MM.1S (cell line): Measurements from ENCODE around the gene IFRD2.

ENCODE experiments used
- DNase-seq: peaks from one replicate; pipeline ENCODE4 v3.0.0-alpha.2; 2015
- H2AFZ ChIP-seq: fragments of 300-600 bp; sonication (generic); 2 replicates; pipeline ENCODE4 v1.6.0; 2016; ENCODE audit warnings: antibody characterized with exemption, low read length
- H3F3A ChIP-seq: fragments of 300-600 bp; sonication (generic); 2 replicates; pipeline ENCODE4 v1.6.1; 2016; ENCODE audit warnings: mild to moderate bottlenecking, antibody characterized with exemption, low read length, moderate library complexity, mixed read lengths; ENCODE audit not compliant: insufficient read depth
- H3K27ac ChIP-seq: fragments of 300-600 bp; sonication (generic); 2 replicates; pipeline ENCODE4 v1.5.1; 2016; ENCODE audit warnings: mild to moderate bottlenecking, low read length
- H3K27me3 ChIP-seq: fragments of 300-600 bp; sonication (generic); replicated peaks from 2 replicates; pipeline ENCODE4 v1.6.0; 2016; ENCODE audit warnings: low read length; ENCODE audit not compliant: insufficient read depth
- H3K36me3 ChIP-seq: fragments of 300-600 bp; sonication (generic); replicated peaks from 2 replicates; pipeline ENCODE4 v1.6.1; 2016; ENCODE audit warnings: mild to moderate bottlenecking, low read length, mixed read lengths; ENCODE audit not compliant: insufficient read depth
- H3K4me1 ChIP-seq: fragments of 300-600 bp; sonication (generic); 2 replicates; pipeline ENCODE4 v1.6.1; 2016; ENCODE audit warnings: low read length, mixed read lengths
- H3K4me2 ChIP-seq: fragments of 300-600 bp; sonication (generic); 2 replicates; pipeline ENCODE4 v1.6.0; 2016; ENCODE audit warnings: low read depth, low read length
- H3K4me3 ChIP-seq: fragments of 300-600 bp; sonication (generic); 2 replicates; pipeline ENCODE4 v1.5.1; 2016; ENCODE audit warnings: low read length, mixed read lengths
- H3K79me2 ChIP-seq: fragments of 300-600 bp; sonication (generic); 2 replicates; pipeline ENCODE4 v1.6.1; 2016; ENCODE audit warnings: mixed run types, low read length, mixed read lengths
- H3K9ac ChIP-seq: fragments of 300-600 bp; sonication (generic); 2 replicates; pipeline ENCODE4 v1.6.1; 2016; ENCODE audit warnings: low read length, mixed read lengths
- H3K9me2 ChIP-seq: fragments of 300-600 bp; sonication (generic); replicated peaks from 2 replicates; pipeline ENCODE4 v1.6.1; 2016; ENCODE audit warnings: mild to moderate bottlenecking, low read length, mixed read lengths; ENCODE audit not compliant: insufficient read depth
- H3K9me3 ChIP-seq: fragments of 300-600 bp; sonication (generic); replicated peaks from 2 replicates; pipeline ENCODE4 v1.6.1; 2016; ENCODE audit warnings: mild to moderate bottlenecking, low read length, mixed read lengths; ENCODE audit not compliant: insufficient read depth
- H4K20me1 ChIP-seq: fragments of 300-600 bp; sonication (generic); 2 replicates; pipeline ENCODE4 v1.6.1; 2016; ENCODE audit warnings: mild to moderate bottlenecking, low read length, moderate library complexity, mixed read lengths; ENCODE audit not compliant: insufficient read depth
- EZH2 ChIP-seq: fragments of 300-600 bp; sonication (generic); optimal IDR thresholded peaks from 2 replicates; pipeline ENCODE3; 2017; ENCODE audit warnings: low read depth, mild to moderate bottlenecking, antibody characterized with exemption, low read length, mixed read lengths
- EZH2phosphoT487 ChIP-seq: fragments of 300-600 bp; sonication (generic); IDR thresholded peaks from 2 replicates; pipeline ENCODE4 v1.6.1; 2018; ENCODE audit warnings: antibody characterized with exemption, low read length
- TF ChIP-seq, protein P1 (sequence below): fragments of 300-600 bp; sonication (generic); IDR thresholded peaks from 2 replicates; pipeline ENCODE4 v1.5.1; 2016; ENCODE audit warnings: antibody characterized with exemption, low read length, mixed read lengths

IFRD2 gene

DNA sequence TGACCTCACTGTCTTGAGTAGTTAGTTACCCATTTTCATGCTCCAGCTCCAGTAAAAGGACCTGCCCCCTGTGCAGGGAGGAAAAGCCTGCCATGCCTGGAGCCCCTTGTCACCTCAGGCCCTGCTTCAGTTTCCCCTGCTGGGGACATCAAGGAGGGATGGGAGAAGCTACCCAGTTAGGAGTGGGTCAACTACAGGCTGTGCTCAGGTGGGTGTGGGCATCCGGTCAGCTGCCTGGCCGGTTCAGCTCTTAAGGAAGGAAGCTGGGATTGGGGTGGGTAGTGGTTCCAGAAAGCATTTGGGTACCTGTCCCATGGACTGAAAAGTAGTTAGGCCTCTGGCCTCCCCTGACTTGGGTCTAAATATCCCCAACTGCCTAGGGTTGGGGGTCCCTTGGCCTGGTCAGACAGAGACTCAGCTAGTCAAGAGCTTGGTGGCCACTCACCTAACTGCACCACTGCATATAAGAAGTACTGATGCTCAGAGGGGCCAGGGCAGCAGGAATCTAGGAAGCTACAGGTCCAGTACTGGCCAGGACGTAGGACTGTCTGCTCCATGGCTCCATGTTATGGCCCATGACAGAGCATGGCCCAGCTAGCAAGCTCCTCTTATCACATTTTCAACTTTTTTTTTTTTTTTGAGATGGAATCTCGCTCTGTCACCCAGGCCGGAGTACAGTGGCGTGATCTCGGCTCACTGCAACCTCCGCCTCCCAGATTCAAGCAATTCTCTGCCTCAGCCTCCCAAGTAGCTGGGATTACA lies 12.8 kb downstream of the IFRD2 start:
- peaks cover 42% of the 10 kb centered on the region for H3K27me3 ChIP-seq
- no peaks in the 10 kb centered on the region for H3K9me3 ChIP-seq
- no peaks in the 10 kb centered on the region for H3K36me3 ChIP-seq
- no peak for DNase-seq
- H2AFZ ChIP-seq: no peak overlapping the region
- H3F3A ChIP-seq: no peaks in the 10 kb centered on the region
- H3K79me2 ChIP-seq: no peaks in the 10 kb centered on the region
- no peak overlapping the region for H3K4me3 ChIP-seq
- H3K4me2 ChIP-seq: no peak overlapping the region
- H3K27ac ChIP-seq: no peak overlapping the region
- TF ChIP-seq EZH2: no peak
- TF ChIP-seq, protein P1, sequence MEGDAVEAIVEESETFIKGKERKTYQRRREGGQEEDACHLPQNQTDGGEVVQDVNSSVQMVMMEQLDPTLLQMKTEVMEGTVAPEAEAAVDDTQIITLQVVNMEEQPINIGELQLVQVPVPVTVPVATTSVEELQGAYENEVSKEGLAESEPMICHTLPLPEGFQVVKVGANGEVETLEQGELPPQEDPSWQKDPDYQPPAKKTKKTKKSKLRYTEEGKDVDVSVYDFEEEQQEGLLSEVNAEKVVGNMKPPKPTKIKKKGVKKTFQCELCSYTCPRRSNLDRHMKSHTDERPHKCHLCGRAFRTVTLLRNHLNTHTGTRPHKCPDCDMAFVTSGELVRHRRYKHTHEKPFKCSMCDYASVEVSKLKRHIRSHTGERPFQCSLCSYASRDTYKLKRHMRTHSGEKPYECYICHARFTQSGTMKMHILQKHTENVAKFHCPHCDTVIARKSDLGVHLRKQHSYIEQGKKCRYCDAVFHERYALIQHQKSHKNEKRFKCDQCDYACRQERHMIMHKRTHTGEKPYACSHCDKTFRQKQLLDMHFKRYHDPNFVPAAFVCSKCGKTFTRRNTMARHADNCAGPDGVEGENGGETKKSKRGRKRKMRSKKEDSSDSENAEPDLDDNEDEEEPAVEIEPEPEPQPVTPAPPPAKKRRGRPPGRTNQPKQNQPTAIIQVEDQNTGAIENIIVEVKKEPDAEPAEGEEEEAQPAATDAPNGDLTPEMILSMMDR: no peak
- TF ChIP-seq EZH2phosphoT487: no peak
- no peaks in the 10 kb centered on the region for H4K20me1 ChIP-seq
- no peaks in the 10 kb centered on the region for H3K9me2 ChIP-seq
- H3K4me1 ChIP-seq: peaks cover 2% of the 10 kb centered on the region; the same call in 1 of the 2 replicates
- H3K9ac ChIP-seq: no peak overlapping the region

DNA sequence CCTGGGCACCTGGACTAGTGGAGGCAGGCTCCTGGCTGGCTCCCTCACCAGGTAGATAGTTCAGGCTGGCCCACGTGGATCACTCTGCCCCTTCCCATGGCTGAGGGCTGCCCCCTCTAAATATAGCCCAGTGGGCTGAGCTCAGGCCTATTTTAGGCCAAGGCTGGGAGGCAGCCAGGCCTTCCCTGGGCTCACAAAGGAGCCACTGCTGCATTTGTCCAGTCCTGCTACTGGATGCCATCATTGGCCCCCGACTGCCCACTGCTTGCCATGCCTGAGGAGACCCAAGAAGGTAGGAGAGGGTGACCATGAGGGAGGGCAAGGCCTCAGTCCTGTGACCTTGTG lies 13.4 kb downstream of the IFRD2 start, which contains the start of gene LSMEM2:
LSMEM2 (plus strand) TSS at position 208 of the 345 bp plus-strand sequence; CDS start at position 235, 27 bp downstream.
- Histone ChIP-seq H3K4me2 (no peak within 1 kb of the TSS), H3K79me2 (no peaks in the 10 kb centered on the region), H3K9me2 (no peaks in the 10 kb centered on the region), H3K27ac (no peak within 1 kb of the TSS), H3K36me3 (no peaks in the 10 kb centered on the region), H3K9ac (no peak within 1 kb of the TSS), H3F3A (no peaks in the 10 kb centered on the region), H3K4me3 (no peak within 1 kb of the TSS), H2AFZ (no peak within 1 kb of the TSS), H3K4me1 (peaks cover 8% of the 10 kb centered on the region; the same call in 1 of the 2 replicates), H3K27me3 (peaks cover 48% of the 10 kb centered on the region), H4K20me1 (no peaks in the 10 kb centered on the region), H3K9me3 (no peaks in the 10 kb centered on the region)
- no peak for DNase-seq
- TF ChIP-seq EZH2: no peak
- TF ChIP-seq, protein P1: no peak
- TF ChIP-seq EZH2phosphoT487: no peak

DNA sequence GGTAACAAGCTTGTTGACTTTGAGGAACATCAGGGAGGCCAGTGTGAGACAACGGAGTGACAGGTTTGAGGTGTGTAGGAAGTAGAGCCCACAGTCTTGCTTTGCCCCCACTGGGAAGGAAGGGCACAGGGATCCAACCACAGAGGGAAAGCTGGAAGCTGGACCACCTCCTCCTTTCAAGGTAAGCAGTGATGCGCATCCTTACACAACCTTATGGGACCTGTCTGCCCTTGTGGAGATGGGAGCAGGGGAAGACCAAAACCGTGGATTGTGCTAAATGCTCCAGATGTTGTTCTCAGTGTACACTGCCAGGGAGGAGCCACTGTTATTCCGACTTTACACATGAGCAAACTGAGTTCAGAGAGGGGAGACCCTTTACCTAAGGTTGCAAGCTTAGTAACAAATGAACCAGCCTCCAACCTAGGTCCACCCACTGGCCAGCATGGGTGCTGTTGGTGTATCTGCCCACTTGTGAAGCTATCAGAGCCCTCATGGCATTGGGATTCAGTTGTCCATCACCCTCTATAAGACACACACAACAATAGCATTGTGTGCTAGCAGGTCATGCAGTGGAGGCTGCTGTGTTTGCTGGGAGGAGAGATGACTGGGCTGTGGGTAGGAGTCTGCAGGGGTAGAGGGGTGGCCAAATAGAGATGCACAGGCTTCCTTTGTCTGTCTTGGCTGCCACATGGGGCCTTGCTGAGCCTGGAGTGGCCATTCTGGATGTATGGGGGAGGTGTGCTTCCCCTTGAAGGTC lies 13.9 kb downstream of the IFRD2 start:
- H3K4me2 ChIP-seq: no peak overlapping the region
- TF ChIP-seq, protein P1: no peak
- TF ChIP-seq EZH2phosphoT487 (no peak), EZH2 (no peak)
- H3K36me3 ChIP-seq: no peaks in the 10 kb centered on the region
- no peaks in the 10 kb centered on the region for H3K9me2 ChIP-seq
- no peak for DNase-seq
- no peak overlapping the region for H3K9ac ChIP-seq
- H3K4me3 ChIP-seq: no peak overlapping the region
- no peak overlapping the region for H3K27ac ChIP-seq
- no peaks in the 10 kb centered on the region for H3K79me2 ChIP-seq
- H3K9me3 ChIP-seq: no peaks in the 10 kb centered on the region
- no peaks in the 10 kb centered on the region for H3F3A ChIP-seq
- H3K27me3 ChIP-seq: peaks cover 54% of the 10 kb centered on the region
- no peak overlapping the region for H2AFZ ChIP-seq
- peaks cover 10% of the 10 kb centered on the region; the same call in 1 of the 2 replicates for H3K4me1 ChIP-seq
- H4K20me1 ChIP-seq: no peaks in the 10 kb centered on the region
